Right atrium auricular region (tissue), 2 donors: Measurements from ENCODE around the gene ZNF48. TPM values are rescaled to one million over a fixed set of nuclear protein-coding genes. Genes with fewer than 3 reads are reported as not detected.

ENCODE experiments used
- DNase-seq: peaks from one replicate; pipeline ENCODE4 v3.0.0-alpha.2; 2019; ENCODE audit warnings: low spot score
- H3K27ac ChIP-seq, 2 donors: fragments of 200-600 bp; sonication (generic); 1 replicate in 1 of 2; 2 replicates in 1 of 2; pipeline ENCODE4 v1.5.1; 2016 to 2019
- H3K27me3 ChIP-seq, 2 donors: fragments of 200-600 bp; sonication (generic); one replicate each; pipeline versions ENCODE4 v1.5.1 to v1.6.0; 2017 to 2019
- H3K36me3 ChIP-seq: fragments of 200-600 bp; sonication (generic); one replicate; pipeline ENCODE4 v1.5.1; 2016
- H3K4me1 ChIP-seq, 2 donors: fragments of 200-600 bp; sonication (generic); one replicate each; pipeline versions ENCODE4 v1.5.1 to v1.6.0; 2017 to 2019
- H3K4me3 ChIP-seq, 2 donors: fragments of 200-600 bp; sonication (generic); 1 replicate in 1 of 2; 2 replicates in 1 of 2; pipeline ENCODE4 v1.5.1; 2017 to 2019; ENCODE audit warnings: mild to moderate bottlenecking in 1 of 2, moderate library complexity in 1 of 2
- H3K9me3 ChIP-seq, 2 donors: fragments of 200-600 bp; sonication (generic); one replicate each; pipeline ENCODE4 v1.5.1; 2019
- total RNA-seq, 2 donors: library from RNA; depleted of rRNA; stranded (reverse); fragments of >200 nt; gene quantifications; one replicate each; pipeline ENCODE4 v1.1.0, GENCODE V29; 2016
- TF ChIP-seq, protein P1 (sequence below), 2 donors: fragments of 200-600 bp; sonication (generic); IDR thresholded peaks; one replicate each; pipeline ENCODE4 v1.5.1; 2019; ENCODE audit warnings: antibody characterized with exemption in 2 of 2

Gene ZNF48
- total RNA-seq, 2 donors from 2014 or later = 5.7 to 10.7 TPM

DNA sequence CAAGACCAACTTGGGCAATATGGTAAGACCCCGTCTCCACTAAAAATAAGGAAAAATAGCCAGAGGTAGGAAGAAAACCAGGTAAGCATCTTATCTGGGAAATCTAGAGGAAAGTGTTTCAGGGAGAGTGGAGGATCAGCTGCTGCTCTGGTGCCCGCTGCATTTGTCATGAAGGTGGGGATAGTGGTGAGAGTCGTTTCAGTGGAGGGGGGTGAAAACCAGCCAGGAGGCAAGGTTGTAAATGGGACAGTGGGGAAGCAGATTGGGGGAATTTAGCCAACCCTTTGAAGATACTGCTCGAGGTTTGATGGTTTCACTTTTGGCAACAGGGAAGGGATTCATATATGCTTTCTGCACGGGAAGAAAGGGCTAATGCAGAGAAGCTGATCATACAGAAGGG lies 25.8 kb downstream of the ZNF48 start:
- no peak for DNase-seq
- no peaks in the 10 kb centered on the region for H3K9me3 ChIP-seq
- no peaks in the 10 kb centered on the region for H3K27me3 ChIP-seq
- no peak overlapping the region for H3K27ac ChIP-seq
- peaks cover 21% of the 10 kb centered on the region for H3K36me3 ChIP-seq
- peaks cover 0 to 11% of the 10 kb centered on the region in 2 donors for H3K4me1 ChIP-seq
- H3K4me3 ChIP-seq = no peak overlapping the region
- TF ChIP-seq, protein P1, sequence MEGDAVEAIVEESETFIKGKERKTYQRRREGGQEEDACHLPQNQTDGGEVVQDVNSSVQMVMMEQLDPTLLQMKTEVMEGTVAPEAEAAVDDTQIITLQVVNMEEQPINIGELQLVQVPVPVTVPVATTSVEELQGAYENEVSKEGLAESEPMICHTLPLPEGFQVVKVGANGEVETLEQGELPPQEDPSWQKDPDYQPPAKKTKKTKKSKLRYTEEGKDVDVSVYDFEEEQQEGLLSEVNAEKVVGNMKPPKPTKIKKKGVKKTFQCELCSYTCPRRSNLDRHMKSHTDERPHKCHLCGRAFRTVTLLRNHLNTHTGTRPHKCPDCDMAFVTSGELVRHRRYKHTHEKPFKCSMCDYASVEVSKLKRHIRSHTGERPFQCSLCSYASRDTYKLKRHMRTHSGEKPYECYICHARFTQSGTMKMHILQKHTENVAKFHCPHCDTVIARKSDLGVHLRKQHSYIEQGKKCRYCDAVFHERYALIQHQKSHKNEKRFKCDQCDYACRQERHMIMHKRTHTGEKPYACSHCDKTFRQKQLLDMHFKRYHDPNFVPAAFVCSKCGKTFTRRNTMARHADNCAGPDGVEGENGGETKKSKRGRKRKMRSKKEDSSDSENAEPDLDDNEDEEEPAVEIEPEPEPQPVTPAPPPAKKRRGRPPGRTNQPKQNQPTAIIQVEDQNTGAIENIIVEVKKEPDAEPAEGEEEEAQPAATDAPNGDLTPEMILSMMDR (IDR thresholded peaks at IDR 0.05) = no peak

DNA sequence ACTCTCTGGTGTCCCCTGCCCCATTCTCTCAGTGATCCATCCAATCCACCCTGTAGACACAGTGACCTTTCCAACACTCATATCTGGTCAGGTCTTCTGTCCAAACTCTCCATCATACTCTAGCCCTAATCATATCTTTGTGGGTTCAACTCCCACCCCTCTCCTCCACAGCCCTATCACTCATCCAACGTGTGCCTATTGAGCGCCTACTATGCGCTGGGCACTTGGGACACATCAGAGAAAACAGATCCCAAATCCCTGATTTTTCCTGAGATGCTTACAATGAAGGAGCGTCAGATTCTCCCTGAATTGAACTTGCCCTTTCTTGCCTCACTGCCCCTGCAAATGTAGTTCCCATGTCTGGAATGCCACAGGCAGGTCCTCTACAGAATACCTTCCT lies 32.8 kb downstream of the ZNF48 start:
- no peak overlapping the region for H3K27ac ChIP-seq
- no peak for DNase-seq
- TF ChIP-seq, protein P1 (IDR thresholded peaks at IDR 0.05) = no peak

DNA sequence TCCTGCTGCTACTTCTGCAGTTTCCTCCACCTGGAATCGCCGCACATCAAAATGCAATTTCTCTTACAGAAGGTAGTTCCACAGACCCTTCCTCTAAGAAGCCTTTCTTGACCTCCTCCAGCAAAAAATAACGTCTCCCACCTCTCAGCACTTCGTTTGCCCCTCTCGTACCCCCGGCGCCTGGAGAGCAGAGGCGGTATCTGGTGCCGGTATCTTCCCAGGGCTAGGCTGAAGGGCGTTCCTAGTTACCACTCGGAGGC lies 34.1 kb downstream of the ZNF48 start:
- peak overlapping the region; percentile 69 to 77 for H3K27ac ChIP-seq
- no peak for DNase-seq
- H3K36me3 ChIP-seq = peaks cover 9% of the 10 kb centered on the region
- peaks cover 0 to 18% of the 10 kb centered on the region in 2 donors for H3K4me1 ChIP-seq
- H3K27me3 ChIP-seq = no peaks in the 10 kb centered on the region
- H3K4me3 ChIP-seq = peak overlapping the region; percentile 59 to 71
- TF ChIP-seq, protein P1 (IDR thresholded peaks at IDR 0.05) = no peak
- no peaks in the 10 kb centered on the region for H3K9me3 ChIP-seq

More for the DNA sequence above, 32.8 kb downstream of the ZNF48 start:
- Histone ChIP-seq H3K4me1 (peaks cover 0 to 18% of the 10 kb centered on the region in 2 donors), H3K4me3 (no peak overlapping the region), H3K27me3 (no peaks in the 10 kb centered on the region), H3K36me3 (peaks cover 20% of the 10 kb centered on the region), H3K9me3 (no peaks in the 10 kb centered on the region)

DNA sequence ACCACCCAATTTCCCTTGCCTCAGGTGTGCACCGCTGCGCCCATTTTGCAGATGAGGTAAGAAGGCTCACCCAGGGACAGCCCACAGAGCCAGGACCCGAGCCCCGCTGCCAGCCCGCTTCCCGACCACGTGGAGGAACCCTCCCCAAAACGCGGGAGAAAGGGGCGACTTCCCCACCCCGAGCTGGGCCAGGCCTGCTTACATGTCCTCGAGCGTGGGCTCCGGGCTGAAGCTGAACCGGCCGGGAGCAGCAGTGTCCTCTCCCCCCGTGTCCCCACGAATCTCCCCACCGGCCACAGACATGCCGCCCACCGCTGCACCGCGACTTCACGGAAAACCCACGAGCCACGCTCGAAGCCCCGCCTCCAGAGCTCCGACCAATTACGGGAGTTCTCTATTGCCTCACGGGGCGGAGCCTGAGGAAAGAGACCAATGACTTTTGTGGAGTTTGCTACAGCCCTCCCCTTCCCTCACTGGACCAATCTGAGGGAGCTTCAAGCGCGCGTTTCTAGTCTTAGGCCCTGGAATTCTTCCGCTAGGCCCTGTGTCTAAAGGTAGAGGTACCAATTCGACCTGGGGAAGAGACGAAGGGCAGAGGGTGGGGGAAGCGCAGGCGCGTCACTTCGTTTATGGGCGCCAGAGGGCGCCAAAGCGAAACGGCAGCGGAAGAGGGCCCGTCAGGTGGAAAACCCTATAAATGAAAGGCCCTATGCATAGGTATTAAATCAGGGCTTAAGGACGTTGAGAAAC lies 34.6 kb downstream of the ZNF48 start, which contains the start of gene DCTPP1:
Gene DCTPP1, minus strand, starts transcription at position 353 of the 750 bp plus-strand sequence. Its CDS starts 50 bp downstream, at position 303.
- no peaks in the 10 kb centered on the region for H3K27me3 ChIP-seq
- DNase-seq = peak; percentile 97
- no peaks in the 10 kb centered on the region for H3K9me3 ChIP-seq
- peaks cover 0 to 18% of the 10 kb centered on the region in 2 donors for H3K4me1 ChIP-seq
- peak within 1 kb of the TSS; percentile 69 to 77 for H3K27ac ChIP-seq
- TF ChIP-seq, protein P1 (IDR thresholded peaks at IDR 0.05) = peak; percentile 38 to 79
- peaks cover 4% of the 10 kb centered on the region for H3K36me3 ChIP-seq
- H3K4me3 ChIP-seq = peak within 1 kb of the TSS; percentile 59 to 71

DNA sequence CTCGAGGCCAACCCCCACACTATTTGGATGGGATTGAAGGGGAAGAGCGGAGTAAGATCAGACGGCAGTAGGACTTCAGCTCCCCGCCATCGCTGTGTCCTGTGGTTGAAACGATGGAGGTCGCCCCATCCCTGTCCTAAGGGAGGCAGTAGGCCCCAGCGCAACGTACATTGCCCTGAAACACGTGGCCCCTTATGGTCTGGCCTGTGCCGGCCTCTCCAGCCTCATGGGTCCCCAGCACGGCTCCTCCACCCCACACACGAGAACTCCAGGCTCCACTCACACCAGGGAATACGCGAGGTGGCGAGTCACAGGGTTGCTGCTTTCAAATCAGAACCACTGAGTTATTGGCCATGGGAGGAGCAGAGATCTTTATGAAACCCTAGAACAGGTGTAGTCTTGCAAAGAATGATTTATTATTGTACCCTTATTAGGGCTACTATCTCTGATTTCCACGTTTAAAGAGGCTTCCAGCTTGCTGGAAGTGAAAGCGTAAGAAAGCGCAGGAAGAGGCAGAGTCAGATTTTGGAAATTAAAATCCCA lies 35.3 kb downstream of the ZNF48 start:
- Histone ChIP-seq H3K27ac (peak overlapping the region; percentile 69 to 77), H3K36me3 (peaks cover 4% of the 10 kb centered on the region), H3K27me3 (no peaks in the 10 kb centered on the region), H3K9me3 (no peaks in the 10 kb centered on the region), H3K4me1 (peaks cover 0 to 18% of the 10 kb centered on the region in 2 donors), H3K4me3 (peak overlapping the region; percentile 8 to 71)
- no peak for DNase-seq
- TF ChIP-seq, protein P1 (IDR thresholded peaks at IDR 0.05) = peak; percentile 3 to 45
